GM21447 (cell line): ENCODE results near the gene C10orf90.

Experiments
- ATAC-seq: cut with Tn5 transposase; IDR thresholded peaks from one replicate; pipeline ENCODE4 v1.9.1; 2021; ENCODE audit not compliant: unreplicated experiment

Gene C10orf90, protein sequence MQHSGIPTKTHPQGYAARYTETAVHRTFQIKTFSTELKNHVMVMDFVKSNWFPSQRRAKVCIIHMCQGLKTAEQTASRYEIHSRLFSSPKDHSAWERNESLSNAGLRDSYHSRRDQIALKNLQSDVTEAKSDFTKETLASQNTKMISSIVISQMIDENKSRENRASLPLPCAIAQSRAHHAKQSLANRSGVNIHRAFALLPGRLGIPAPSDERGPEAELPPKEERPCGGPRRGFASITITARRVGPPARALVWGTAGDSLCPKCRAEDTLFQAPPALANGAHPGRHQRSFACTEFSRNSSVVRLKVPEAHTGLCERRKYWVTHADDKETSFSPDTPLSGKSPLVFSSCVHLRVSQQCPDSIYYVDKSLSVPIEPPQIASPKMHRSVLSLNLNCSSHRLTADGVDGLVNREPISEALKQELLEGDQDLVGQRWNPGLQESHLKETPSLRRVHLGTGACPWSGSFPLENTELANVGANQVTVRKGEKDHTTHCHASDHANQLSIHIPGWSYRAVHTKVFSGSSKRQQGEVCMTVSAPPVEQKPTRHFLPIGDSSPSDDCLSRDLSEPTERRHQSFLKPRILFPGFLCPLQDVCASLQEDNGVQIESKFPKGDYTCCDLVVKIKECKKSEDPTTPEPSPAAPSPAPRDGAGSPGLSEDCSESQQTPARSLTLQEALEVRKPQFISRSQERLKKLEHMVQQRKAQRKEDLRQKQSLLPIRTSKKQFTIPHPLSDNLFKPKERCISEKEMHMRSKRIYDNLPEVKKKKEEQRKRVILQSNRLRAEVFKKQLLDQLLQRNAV

DNA sequence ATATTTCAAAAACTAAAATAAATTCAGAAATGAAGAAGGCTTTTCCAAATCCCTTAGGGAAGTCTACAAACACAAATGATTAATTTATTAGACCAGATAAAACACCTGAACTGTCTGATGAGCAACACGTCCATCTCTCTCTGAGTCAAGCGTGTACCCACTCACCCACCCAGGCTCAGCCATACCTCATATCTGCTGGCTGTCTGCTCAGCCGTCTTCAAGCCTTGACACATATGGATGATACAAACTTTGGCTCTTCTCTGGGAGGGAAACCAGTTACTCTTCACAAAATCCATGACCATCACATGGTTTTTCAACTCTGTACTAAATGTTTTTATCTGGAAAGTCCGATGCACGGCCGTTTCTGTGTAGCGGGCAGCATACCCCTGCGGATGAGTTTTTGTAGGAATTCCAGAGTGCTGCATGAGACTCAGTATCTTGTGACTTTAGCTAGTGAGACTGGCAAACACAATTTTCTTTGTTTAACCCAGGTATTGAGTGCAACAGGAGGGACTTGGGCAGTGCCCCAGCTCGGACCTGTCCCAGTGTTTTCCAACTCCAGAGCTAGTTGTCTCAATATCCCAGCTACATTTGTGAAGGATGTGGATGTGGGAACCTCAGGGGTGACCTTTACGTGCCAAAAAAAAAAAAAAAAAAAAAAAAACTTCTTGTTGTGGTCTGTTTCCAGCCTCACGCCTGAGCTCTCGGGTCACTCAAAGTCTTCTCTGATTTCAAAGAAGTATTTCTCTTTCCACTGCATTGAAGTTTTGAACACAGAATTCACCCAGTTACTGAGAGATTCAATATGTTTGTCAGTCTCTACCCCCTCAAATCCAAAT, at the start of gene C10orf90:
TSS of gene C10orf90 (minus strand) at position 638 of the 839 bp plus-strand sequence. CDS start at position 425, 213 bp downstream.
- no peak for ATAC-seq

DNA sequence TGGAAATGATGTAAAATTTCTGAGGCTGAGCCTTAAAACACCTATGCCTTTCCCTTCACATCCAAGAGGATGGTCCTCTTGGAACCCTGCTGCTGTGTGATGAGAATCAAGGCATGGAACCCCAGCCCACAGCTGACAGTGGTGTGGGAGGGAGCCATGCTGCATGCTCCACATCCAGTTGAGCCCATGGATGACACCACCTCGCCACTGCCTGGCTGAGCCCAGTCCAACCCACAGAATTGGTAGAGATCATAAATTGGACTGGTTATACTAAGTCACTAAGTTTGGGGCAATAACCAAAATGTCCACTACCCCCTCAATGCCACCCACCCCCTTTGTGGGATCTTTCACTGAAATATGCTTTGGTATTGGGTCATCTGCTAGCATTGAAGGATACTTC, 45.9 kb upstream of the C10orf90 start:
- ATAC-seq, result no peak

DNA sequence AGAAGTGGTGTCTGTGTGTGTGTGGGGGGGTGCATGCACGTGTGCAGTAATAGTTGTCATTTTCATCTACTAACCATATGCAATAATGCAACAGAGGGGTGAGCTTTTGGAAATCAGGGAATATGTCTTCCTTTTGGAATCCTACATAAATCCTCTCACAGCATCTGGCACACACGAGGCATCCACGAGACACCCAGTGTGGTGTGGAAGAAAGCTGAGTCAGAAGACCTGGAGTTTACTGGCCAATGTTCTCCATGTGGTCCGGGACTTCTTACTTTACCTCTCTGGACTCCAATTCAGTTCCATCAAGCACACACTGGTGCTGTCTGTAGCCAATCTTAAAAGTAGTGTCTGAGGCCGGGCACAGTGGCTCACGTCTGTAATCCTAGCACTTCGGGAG, 43.1 kb upstream of the C10orf90 start:
- no peak for ATAC-seq

DNA sequence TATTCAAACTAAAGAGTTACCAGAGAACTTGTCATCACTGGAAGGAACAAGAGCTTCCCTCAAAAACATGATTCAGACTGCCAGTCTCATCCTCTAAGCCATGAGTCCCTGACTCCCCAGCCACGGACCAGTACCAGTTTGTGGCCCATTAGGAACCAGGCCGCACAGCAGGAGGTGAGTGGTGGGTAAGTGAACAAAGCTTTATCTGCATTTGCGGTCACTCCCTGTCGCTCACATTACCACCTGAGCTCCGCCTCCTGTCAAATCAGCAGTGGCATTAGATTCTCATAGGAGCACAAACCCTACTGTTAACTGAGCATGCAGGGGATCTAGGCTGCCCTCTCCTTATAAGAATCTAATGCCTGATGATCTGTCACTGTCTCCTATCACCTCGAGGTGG, 42.2 kb upstream of the C10orf90 start:
- no peak for ATAC-seq

DNA sequence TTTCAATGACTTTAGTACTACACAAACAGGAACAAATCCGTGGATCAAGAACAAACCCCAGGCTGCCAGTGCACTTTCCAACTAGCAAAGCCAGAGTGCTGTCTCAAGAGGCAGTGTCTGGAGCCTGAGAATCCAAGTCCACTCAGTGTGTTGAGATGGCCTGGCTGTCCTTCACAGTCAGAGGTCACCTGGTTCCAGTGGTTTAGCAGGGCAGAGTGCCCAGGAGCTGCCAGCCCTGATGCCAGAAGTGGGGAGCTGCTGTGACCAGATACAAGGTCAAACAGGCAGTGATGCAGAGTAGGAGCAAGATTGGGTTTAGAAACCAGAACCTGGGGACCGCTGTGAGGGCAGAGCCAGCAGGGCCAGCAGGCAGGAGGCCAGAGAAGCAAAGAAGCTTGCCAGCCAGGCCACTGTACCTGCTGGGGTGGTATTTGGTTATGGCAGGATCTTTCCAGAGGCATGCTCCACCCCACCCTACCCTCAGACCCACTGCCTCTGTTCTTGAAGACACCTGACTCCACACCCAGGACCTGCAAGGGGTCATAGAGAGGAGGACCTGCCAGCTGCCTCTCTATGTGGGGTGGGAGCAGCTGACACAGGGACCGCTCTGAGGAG, 35.6 kb upstream of the C10orf90 start:
- no peak for ATAC-seq

DNA sequence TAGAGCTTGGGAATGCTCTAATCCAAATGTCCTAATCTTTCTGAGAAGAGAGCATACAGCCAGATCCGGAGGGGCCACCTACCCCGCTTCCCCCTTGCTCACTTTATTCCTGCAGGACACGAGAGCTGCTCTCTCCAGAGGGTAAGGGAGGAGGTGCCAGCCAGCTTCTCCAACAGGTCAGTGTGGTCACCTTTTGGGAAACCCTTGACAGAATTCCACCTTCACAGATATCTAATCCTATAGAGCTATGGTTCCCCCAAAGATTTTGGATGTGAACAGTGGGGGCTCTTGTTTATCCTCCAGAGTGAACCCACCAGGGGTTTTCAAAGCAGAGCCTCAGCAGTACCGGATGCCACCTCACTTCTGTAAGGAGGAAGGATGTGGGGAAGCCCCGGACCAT, 34.6 kb upstream of the C10orf90 start:
- no peak for ATAC-seq

DNA sequence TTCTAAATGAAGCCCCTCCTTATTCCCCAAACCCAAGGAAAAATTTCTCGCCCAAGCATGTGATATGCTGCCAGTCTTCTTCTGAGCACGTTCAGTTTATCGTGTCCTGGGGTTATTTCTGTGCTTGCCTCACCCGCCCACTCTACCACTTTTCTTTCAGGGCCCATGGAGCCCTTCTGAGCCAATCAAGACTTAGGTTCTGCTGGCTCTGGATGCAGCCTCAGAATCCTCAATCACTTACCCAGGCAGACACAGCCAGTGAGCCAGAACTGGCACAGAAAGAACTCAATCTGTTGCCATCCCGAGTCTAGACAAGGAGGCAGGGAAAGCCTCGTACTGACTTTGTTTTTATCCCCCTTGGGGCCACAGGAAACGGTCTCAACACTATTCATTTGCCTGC, 34.2 kb upstream of the C10orf90 start:
- no peak for ATAC-seq

DNA sequence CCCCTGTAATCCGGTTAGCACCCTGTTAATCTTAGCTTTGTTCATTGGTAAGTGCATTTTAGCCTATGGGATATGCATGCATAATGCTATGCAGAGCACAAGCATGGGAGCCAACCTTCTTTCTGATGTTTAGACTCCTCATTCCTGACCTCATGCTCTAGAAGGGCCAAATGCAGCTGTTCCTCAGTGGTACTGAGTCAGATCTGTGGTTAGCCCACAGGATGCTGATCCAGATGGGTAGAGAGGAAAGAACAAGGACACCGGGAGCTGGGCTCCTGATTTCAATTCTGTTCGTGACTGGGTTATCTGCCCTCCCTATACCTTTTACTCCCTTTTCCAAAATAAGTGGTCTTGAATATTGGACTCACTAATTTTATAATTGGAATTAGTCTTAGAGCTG, 31.7 kb upstream of the C10orf90 start:
- no peak for ATAC-seq

DNA sequence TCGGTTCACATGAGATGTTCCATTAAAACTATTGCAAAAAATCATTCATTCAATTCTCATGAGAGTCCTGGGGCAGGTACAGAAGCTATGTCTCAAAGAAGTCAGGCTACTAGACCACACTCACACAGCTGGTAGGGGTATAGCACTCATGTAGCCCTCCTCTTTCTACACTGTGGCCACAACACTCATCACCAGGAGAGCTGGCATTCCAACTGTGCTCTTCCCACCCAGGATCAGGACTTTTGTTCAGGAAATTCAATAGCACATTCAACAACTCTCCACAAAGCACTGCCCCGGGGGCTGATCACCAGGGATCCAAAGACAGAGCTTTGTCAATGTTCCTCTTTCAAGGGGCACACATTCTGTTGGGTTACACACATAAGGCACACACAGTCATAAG, 31.0 kb upstream of the C10orf90 start:
- no peak for ATAC-seq

DNA sequence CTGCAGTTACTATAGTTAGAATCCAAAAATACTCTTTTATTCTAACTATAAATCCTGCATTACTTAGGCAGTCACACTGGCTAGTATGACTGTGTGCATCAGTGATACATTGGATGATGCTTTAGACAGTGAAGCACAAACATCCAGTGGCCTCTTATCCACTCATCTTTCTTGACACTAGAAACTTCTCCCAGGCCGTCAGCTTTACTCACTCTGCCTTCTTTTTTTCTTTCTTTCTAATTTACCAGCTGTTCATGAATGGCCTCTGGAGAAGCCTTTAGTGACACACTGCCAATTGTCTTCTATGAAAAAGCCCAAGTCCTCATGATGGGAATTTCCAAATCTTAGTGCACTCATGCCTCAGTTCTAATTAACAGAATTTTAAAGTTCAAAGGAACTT, 26.2 kb upstream of the C10orf90 start:
- ATAC-seq, result no peak

DNA sequence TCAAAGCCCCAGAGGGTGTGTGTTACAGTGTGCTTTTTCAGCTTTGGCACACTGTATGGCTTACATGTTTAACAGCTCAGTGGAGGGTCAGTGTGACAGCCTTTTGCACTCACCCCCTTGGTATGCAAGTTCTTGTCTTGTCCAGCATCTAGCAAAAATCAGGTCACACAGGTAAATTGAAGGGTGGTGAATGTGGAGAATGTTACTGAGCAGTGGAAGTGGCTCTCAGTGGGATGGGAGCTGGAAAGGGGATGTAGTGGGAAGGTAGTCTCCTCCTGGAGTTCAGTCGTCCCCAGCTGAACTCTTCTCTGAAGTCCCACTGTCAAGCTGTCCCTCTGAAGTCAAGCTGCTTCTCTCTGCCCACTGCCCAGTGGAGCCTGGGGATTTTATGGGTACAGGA, 21.0 kb upstream of the C10orf90 start:
- ATAC-seq, result no peak

DNA sequence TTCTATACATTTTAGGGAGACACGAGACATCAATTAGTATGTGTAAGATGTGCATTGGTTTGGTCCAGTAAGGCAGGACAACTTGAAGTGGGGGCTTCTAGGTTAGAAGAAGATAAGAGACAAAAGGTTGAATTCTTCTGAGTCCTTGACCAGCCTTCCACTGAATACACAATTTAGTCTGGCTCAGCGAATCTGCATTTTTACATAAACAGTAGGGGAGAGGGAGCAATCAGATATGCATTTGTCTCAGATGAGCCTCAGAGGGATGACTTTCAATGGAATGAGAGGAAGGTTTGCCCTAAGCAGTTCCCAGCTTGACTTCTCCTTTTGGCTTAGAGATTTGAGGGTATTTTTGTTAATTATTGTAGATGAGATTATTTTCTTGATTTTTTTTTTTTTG, 20.0 kb upstream of the C10orf90 start:
- ATAC-seq, result no peak

DNA sequence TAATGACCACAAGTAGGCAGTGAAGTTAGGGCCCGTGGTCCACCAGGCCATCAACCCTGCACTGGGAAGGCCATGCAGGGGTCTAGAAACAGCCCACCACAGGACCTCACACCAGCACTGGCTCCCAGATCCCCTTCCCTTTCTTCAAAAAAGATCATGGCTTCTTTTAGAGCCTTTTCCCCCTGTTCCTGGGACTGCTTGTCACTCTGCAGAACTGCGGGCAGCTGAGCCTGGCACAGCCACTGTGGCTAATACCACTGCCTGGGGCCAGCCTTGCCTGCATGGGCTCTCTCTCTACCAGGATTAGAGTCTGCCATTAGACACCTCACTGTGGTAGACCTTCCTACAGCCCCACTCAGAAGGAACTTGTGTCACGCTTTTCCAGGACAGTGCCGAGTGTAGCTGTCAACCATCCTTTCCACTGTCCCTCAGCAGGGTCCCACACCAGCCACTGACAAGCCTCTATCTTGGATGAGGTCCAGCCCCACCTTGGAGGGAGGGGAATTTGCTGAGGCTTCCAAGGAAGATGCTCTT, 19.0 kb upstream of the C10orf90 start:
- ATAC-seq, result no peak

DNA sequence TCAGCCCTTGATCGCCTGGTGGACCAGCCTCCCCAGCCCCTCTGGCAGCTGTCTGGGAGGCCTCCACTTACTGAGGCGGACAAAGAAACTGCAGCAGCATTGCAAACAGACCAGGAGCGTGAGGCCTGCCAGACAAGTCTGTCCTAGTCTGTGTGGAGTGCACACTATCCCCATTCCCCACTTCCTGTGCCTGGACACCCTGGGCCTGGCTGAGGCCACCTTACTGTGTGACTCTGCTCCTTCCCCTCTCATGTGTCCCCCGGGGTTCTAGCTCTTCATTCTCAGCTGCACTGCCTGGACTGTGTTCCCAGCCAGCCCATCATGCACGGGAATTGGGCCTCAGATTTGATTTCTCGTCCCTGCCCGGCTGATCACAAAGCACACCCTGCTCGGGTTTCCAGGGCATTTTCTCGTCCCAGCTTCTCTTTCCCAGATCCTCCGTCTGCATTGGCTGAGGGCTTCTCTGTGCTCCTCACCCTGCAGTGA, 16.7 kb upstream of the C10orf90 start:
- no peak for ATAC-seq

DNA sequence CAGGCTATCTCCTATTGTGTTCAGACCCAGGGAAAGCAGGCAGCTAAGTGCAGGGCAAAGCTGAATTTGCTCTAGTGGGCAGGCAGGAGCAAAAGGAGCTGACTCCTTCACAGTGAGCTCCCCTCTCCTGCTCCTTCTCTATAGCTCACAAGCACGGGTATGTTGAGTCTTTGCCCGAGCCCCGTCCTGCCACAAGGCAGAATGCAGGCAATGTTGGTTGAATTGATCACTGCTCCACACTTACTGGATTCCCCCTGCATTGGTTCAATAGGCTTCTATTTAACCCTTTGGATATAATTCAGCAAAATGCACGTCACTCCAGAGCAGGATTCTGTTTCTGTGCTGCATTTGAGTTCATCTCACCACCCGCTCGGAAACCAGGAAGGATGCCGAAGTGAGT, 16.2 kb upstream of the C10orf90 start:
- no peak for ATAC-seq

DNA sequence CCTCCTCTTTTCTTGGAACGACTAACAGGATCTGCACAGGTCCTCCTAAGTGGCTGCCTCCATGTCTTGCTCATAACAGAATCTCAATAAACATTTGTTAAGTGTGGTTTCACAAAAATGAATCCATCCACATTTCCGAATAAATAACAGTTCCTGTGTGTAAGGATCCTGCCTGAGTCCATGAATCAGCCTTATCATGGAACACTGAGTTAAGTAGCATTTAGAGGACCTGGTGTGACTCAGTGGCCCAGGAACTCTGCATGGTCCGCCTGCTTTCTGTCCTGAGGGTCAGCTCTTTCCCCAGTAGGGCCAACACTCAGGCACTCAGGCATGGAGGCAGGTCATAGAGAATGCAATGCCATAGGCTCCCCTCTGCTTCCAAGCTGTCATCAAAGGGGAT, 15.8 kb upstream of the C10orf90 start:
- ATAC-seq, result no peak

DNA sequence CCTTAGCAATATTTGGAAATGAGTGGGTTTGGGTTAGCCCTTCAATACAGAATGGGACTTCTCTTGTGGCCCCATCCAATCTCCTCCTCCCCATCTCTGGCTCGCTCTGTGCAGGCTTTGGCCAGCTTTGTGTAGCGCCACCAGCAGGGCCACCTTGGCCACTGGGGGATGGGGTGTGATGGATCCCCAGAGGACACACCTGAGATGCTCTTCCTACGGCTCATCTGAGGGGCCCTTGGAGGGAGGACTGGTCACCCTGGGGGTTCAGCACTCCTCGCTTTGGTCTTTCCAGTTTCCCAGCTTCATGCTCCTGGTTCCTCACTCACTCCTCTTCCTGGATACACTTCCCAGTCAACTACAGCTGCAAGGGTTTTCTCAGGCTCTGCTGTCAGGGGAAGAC, 15.3 kb upstream of the C10orf90 start:
- no peak for ATAC-seq

DNA sequence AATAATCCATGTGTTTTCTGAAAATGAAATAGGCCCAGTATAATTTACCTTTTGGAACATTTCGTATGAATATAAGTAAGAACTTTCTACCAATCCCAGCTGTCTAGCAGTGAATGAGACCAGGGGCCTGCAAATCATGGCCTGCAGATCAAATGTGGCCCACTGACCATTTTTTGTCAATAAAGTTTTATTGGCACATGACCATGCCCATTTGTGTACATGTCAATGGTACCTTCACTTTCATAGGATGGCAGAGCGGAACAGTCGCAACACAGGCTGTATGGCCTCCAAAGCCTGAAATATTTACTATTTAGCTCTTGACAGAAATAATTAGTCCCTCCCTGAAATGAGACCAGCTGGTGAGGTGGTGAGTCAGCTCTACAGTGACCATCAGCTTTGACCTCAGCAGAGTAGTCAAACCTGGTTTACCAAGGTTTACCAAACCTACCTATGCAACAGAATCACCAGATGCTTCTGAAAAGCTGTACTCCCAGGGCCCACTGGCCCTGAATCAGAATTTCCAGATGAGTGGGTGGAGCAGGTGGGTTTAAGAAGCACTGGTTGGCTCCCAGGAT, 13.8 kb upstream of the C10orf90 start:
- no peak for ATAC-seq

DNA sequence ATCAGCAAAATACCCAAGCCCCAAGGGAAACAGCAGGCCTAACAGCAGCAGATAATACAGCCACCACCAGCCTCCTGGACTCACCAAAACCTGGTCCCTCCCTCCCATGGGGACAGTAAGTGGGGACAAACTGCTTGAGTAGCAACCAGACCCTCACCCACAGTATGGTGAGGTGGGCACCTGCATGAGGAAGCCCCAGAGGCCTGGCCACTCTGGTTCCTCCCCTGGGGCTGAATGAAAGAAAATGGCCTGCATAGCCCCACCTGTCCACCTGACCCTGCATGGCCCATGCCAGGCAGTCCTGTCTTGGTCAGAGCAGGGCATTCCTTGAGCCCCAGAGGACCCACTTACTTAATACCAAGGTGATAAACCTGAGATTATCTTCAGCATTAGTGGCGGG, 13.0 kb upstream of the C10orf90 start:
- no peak for ATAC-seq
